IMR-90 (cell line): ENCODE data around the gene CACNA1I. TPM values are rescaled to one million over a fixed set of nuclear protein-coding genes. Genes with fewer than 3 reads are reported as not detected.

Source experiments
- ATAC-seq: fragments of 200-7000 bp; cut with Tn5 transposase; 2 replicates; pipeline ENCODE4 v1.9.1; 2020; ENCODE audit warnings: low read depth, mild to moderate bottlenecking, moderate library complexity
- BruUV-seq: library from RNA; stranded (reverse); fragments of 400-500 nt; replicated peaks from 2 replicates; lab custom pipeline; 2021; lab: Mats Ljungman, UMichigan
- CTCF ChIA-PET: fragments of 300-600 bp; formaldehyde crosslinking; extraction: SDS; loops from one replicate; lab custom pipeline; 2021; ENCODE audit warnings: antibody characterized with exemption; lab: Yijun Ruan, JAX
- POLR2A ChIA-PET: fragments of 300-600 bp; sonication (Branson Sonifier 250); formaldehyde crosslinking; loops from one replicate; lab custom pipeline; 2022; ENCODE audit warnings: antibody characterized with exemption; ENCODE audit not compliant: unreplicated experiment; lab: Charles Lee
- DNase-seq: peaks from one replicate; pipeline ENCODE4 v3.0.0; 2013
- H2AFZ ChIP-seq: replicated peaks from 2 replicates; pipeline ENCODE3; 2013; ENCODE audit warnings: low read length, mild to moderate bottlenecking; ENCODE audit not compliant: poor library complexity
- H2AK5ac ChIP-seq: 2 replicates; pipeline ENCODE4 v1.6.1; 2013; ENCODE audit warnings: low read depth, low read length, inconsistent platforms
- H2AK9ac ChIP-seq: replicated peaks from 2 replicates; pipeline ENCODE3; 2013; ENCODE audit warnings: mild to moderate bottlenecking, low read depth, low read length, moderate library complexity; ENCODE audit not compliant: poor library complexity
- H2BK120ac ChIP-seq: 2 replicates; pipeline ENCODE4 v1.6.1; 2013; ENCODE audit warnings: low read depth, low read length, inconsistent platforms
- H2BK15ac ChIP-seq: 3 replicates; pipeline ENCODE4 v1.6.1; 2013; ENCODE audit warnings: low read depth, low read length, inconsistent platforms
- H2BK20ac ChIP-seq: 2 replicates; pipeline ENCODE4 v1.6.1; 2013; ENCODE audit warnings: low read depth, mild to moderate bottlenecking, inconsistent platforms, low read length, moderate library complexity
- H2BK5ac ChIP-seq: 2 replicates; pipeline ENCODE4 v1.6.1; 2013; ENCODE audit warnings: mild to moderate bottlenecking, low read depth, low read length, inconsistent platforms; ENCODE audit not compliant: poor library complexity, severe bottlenecking
- H3K14ac ChIP-seq: replicated peaks from 2 replicates; pipeline ENCODE4 v1.6.1; 2013; ENCODE audit warnings: low read depth, low read length, inconsistent platforms
- H3K18ac ChIP-seq: 2 replicates; pipeline ENCODE4 v1.6.1; 2013; ENCODE audit warnings: low read depth, low read length, control low read depth
- H3K23ac ChIP-seq: 2 replicates; pipeline ENCODE4 v1.6.1; 2013; ENCODE audit warnings: low read depth, low read length, inconsistent platforms
- H3K27ac ChIP-seq: 2 replicates; pipeline ENCODE4 v1.5.1; 2013; ENCODE audit warnings: mild to moderate bottlenecking, control low read depth, low read length; ENCODE audit not compliant: insufficient read depth
- H3K27me3 ChIP-seq: 2 replicates; pipeline ENCODE4 v1.6.1; 2013; ENCODE audit warnings: low read length; ENCODE audit not compliant: control insufficient read depth, insufficient read depth
- H3K36me3 ChIP-seq: 2 replicates; pipeline ENCODE4 v1.6.1; 2013; ENCODE audit warnings: low read length, mixed read lengths; ENCODE audit not compliant: control insufficient read depth, insufficient read depth
- H3K4ac ChIP-seq: 2 replicates; pipeline ENCODE4 v1.6.1; 2013; ENCODE audit warnings: low read depth, low read length, inconsistent platforms
- H3K4me1 ChIP-seq: 2 replicates; pipeline ENCODE4 v1.6.1; 2013; ENCODE audit warnings: low read length, mixed read lengths; ENCODE audit not compliant: control insufficient read depth, insufficient read depth
- H3K4me2 ChIP-seq: 2 replicates; pipeline ENCODE4 v1.6.1; 2013; ENCODE audit warnings: low read depth, mild to moderate bottlenecking, control low read depth, low read length, moderate library complexity
- H3K4me3 ChIP-seq: 2 replicates; pipeline ENCODE4 v1.5.1; 2013; ENCODE audit warnings: low read depth, mild to moderate bottlenecking, control low read depth, low read length, moderate library complexity; ENCODE audit not compliant: insufficient read depth
- H3K56ac ChIP-seq: 2 replicates; pipeline ENCODE4 v1.6.1; 2013; ENCODE audit warnings: low read length, inconsistent platforms; ENCODE audit not compliant: insufficient read depth; ENCODE audit errors: extremely low read depth
- H3K79me1 ChIP-seq, 2 experiments: 2 replicates each; pipeline ENCODE4 v1.6.1; 2013; ENCODE audit warnings: low read length in 2 of 2, inconsistent platforms in 1 of 2, low read depth in 1 of 2
- H3K9ac ChIP-seq: 2 replicates; pipeline ENCODE4 v1.6.1; 2013; ENCODE audit warnings: low read depth, low read length, control low read depth
- H3K9me1 ChIP-seq: 2 replicates; pipeline ENCODE4 v1.6.1; 2013; ENCODE audit warnings: low read length, inconsistent platforms; ENCODE audit not compliant: insufficient read depth
- H3K9me3 ChIP-seq: 2 replicates; pipeline ENCODE4 v1.6.1; 2013; ENCODE audit warnings: low read length; ENCODE audit not compliant: control insufficient read depth, insufficient read depth
- H4K20me1 ChIP-seq: 2 replicates; pipeline ENCODE4 v1.6.1; 2013; ENCODE audit warnings: low read length, inconsistent platforms; ENCODE audit not compliant: insufficient read depth
- H4K5ac ChIP-seq: 2 replicates; pipeline ENCODE4 v1.6.1; 2013; ENCODE audit warnings: mild to moderate bottlenecking, low read depth, low read length, control low read depth
- H4K8ac ChIP-seq, 2 experiments: 2 replicates each; pipeline ENCODE4 v1.6.1; 2013; ENCODE audit warnings: low read depth in 2 of 2, low read length in 2 of 2, control low read depth in 1 of 2, inconsistent platforms in 1 of 2
- H4K91ac ChIP-seq: 2 replicates; pipeline ENCODE4 v1.6.1; 2013; ENCODE audit warnings: low read depth, low read length, inconsistent platforms; ENCODE audit not compliant: insufficient read depth
- BHLHE40 ChIP-seq: fragments of 150-350 bp; IDR thresholded peaks from 2 replicates; pipeline ENCODE4 v1.6.1; 2016; ENCODE audit warnings: mild to moderate bottlenecking, low read depth, low read length
- CEBPB ChIP-seq: IDR thresholded peaks from 2 replicates; pipeline ENCODE4 v1.6.1; 2012; ENCODE audit warnings: low read depth, low read length, improper control_type of control experiment
- CHD1 ChIP-seq: IDR thresholded peaks from 2 replicates; pipeline ENCODE4 v1.6.1; 2012; ENCODE audit warnings: low read depth, low read length, improper control_type of control experiment
- ELK1 ChIP-seq: fragments of 150-350 bp; IDR thresholded peaks from 2 replicates; pipeline ENCODE4 v1.6.1; 2016; ENCODE audit warnings: low read depth, mild to moderate bottlenecking, low read length, moderate library complexity, borderline replicate concordance
- FOS ChIP-seq: fragments of 150-350 bp; IDR thresholded peaks from 2 replicates; pipeline ENCODE4 v1.6.1; 2016; ENCODE audit warnings: low read depth, low read length
- MAZ ChIP-seq: IDR thresholded peaks from 2 replicates; pipeline ENCODE4 v1.6.1; 2012; ENCODE audit warnings: low read depth, mild to moderate bottlenecking, low read length, improper control_type of control experiment, moderate library complexity, borderline replicate concordance
- MXI1 ChIP-seq: IDR thresholded peaks from 2 replicates; pipeline ENCODE4 v1.6.1; 2012; ENCODE audit warnings: low read depth, mild to moderate bottlenecking, low read length, moderate library complexity, borderline replicate concordance
- NFE2L2 ChIP-seq: fragments of 150-350 bp; IDR thresholded peaks from 2 replicates; pipeline ENCODE4 v1.6.1; 2016; ENCODE audit warnings: low read depth, mild to moderate bottlenecking, low read length
- POLR2A ChIP-seq: IDR thresholded peaks from 2 replicates; pipeline ENCODE4 v1.6.1; 2012; ENCODE audit warnings: mild to moderate bottlenecking, low read depth, low read length
- RAD21 ChIP-seq: IDR thresholded peaks from 2 replicates; pipeline ENCODE4 v1.6.1; 2012; ENCODE audit warnings: low read length, improper control_type of control experiment
- RCOR1 ChIP-seq: IDR thresholded peaks from 2 replicates; pipeline ENCODE4 v1.6.1; 2012; ENCODE audit warnings: mild to moderate bottlenecking, low read length, improper control_type of control experiment; ENCODE audit not compliant: insufficient replicate concordance
- SMC3 ChIP-seq: fragments of 150-350 bp; IDR thresholded peaks from 2 replicates; pipeline ENCODE4 v1.6.1; 2016; ENCODE audit warnings: low read depth, mild to moderate bottlenecking, antibody characterized with exemption, low read length, moderate library complexity
- WGBS, 2 experiments: methylation state at CpG; one replicate each; pipeline versions ENCODE4 v1.1.5 to v1.1.7; 2013; ENCODE audit warnings: missing lambda C conversion rate in 2 of 2; ENCODE audit not compliant: insufficient read length in 1 of 2; ENCODE audit errors: extremely low coverage in 2 of 2; 5-methylcytosine and 5-hydroxymethylcytosine counted together
- dilution Hi-C: fragments of 300-500 bp; cut with HindIII; formaldehyde crosslinking; loops from one replicate; pipeline ENCODE4 v1.14.3; 2018; ENCODE audit warnings: low sequenced_read_pairs; ENCODE audit not compliant: unreplicated experiment
- in situ Hi-C: fragments of 300-500 bp; cut with MboI; formaldehyde crosslinking; loops from 3 replicates; pipeline ENCODE4 v1.14.3; 2019; ENCODE audit warnings: low sequenced_read_pairs, inconsistent platforms, mixed read lengths
- intact Hi-C: fragments of 100-400 bp; cut with micrococcal nuclease; formaldehyde crosslinking; loops from 2 replicates; pipeline ENCODE4 v1.10.0; 2022
- polyA plus RNA-seq, 3 experiments: library from polyadenylated mRNA; depleted of rRNA; stranded (reverse); fragments of >200 nt; gene quantifications; 2 replicates each; pipeline ENCODE4 v1.2.3, GENCODE V29; 2012; ENCODE audit warnings: low replicate concordance in 1 of 3
- total RNA-seq: library from RNA; depleted of rRNA; stranded (reverse); fragments of >200 nt; gene quantifications from 2 replicates; pipeline ENCODE4 v1.2.3, GENCODE V29; 2012
- TF ChIP-seq, protein P1 (sequence below): conservative IDR thresholded peaks from 2 replicates; pipeline ENCODE4 v1.5.1; 2012; ENCODE audit warnings: mild to moderate bottlenecking, low read depth, low read length, improper control_type of control experiment
- TF ChIP-seq, protein P2 (sequence below): fragments of 150-350 bp; IDR thresholded peaks from 2 replicates; pipeline ENCODE4 v1.6.1; 2017; ENCODE audit warnings: mild to moderate bottlenecking, antibody characterized with exemption, low read length, low read depth

Gene CACNA1I
- total and polyA plus RNA-seq, 2 of the 4 experiments (the other 2 are of a cell fraction), result under 0.01 to 0.02 TPM

GRCh38 chr22:39679652-39680051 is 109.1 kb downstream of the CACNA1I start:
- no peaks in the 10 kb centered on the region for H3K79me1 ChIP-seq
- dilution Hi-C loops (no loop called here), intact Hi-C loops (no loop called here), in situ Hi-C loops (no loop called here)
- no peak overlapping the region for H2BK5ac ChIP-seq
- no peak overlapping the region for H4K91ac ChIP-seq
- H3K9ac ChIP-seq, result no peak overlapping the region
- no peak overlapping the region for H3K23ac ChIP-seq
- TF ChIP-seq, protein P1, sequence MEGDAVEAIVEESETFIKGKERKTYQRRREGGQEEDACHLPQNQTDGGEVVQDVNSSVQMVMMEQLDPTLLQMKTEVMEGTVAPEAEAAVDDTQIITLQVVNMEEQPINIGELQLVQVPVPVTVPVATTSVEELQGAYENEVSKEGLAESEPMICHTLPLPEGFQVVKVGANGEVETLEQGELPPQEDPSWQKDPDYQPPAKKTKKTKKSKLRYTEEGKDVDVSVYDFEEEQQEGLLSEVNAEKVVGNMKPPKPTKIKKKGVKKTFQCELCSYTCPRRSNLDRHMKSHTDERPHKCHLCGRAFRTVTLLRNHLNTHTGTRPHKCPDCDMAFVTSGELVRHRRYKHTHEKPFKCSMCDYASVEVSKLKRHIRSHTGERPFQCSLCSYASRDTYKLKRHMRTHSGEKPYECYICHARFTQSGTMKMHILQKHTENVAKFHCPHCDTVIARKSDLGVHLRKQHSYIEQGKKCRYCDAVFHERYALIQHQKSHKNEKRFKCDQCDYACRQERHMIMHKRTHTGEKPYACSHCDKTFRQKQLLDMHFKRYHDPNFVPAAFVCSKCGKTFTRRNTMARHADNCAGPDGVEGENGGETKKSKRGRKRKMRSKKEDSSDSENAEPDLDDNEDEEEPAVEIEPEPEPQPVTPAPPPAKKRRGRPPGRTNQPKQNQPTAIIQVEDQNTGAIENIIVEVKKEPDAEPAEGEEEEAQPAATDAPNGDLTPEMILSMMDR, result no peak
- TF ChIP-seq ELK1 (no peak), NFE2L2 (no peak), CHD1 (no peak), RCOR1 (no peak), MAZ (no peak), SMC3 (no peak), CEBPB (no peak), BHLHE40 (no peak), POLR2A (no peak), MXI1 (no peak), FOS (no peak), RAD21 (no peak)
- TF ChIP-seq, protein P2, sequence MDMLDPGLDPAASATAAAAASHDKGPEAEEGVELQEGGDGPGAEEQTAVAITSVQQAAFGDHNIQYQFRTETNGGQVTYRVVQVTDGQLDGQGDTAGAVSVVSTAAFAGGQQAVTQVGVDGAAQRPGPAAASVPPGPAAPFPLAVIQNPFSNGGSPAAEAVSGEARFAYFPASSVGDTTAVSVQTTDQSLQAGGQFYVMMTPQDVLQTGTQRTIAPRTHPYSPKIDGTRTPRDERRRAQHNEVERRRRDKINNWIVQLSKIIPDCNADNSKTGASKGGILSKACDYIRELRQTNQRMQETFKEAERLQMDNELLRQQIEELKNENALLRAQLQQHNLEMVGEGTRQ, result no peak
- CTCF ChIA-PET, result no interaction called here
- H3K4me3 ChIP-seq, result no peak overlapping the region
- H3K27ac ChIP-seq, result no peak overlapping the region
- H2AK9ac ChIP-seq, result no peak overlapping the region
- DNase-seq (no peak), ATAC-seq (no peak)
- 75% methylated on average over 13 of the region's 17 CpGs; no CpG with 5 or more reads in 1 of the 2 experiments for WGBS, 2 experiments
- BruUV-seq, result no TSS peak
- POLR2A ChIA-PET, result no interaction called here
- H3K9me1 ChIP-seq, result no peaks in the 10 kb centered on the region
- H3K56ac ChIP-seq, result no peak overlapping the region
- H3K4me2 ChIP-seq, result no peak overlapping the region
- H3K36me3 ChIP-seq, result no peaks in the 10 kb centered on the region
- H4K5ac ChIP-seq, result no peak overlapping the region
- H4K8ac ChIP-seq, result no peak overlapping the region
- no peak overlapping the region for H2AK5ac ChIP-seq
- H2BK120ac ChIP-seq, result no peak overlapping the region
- peaks cover 4% of the 10 kb centered on the region for H3K4me1 ChIP-seq
- peaks cover 2% of the 10 kb centered on the region; the same call in 1 of the 2 replicates for H3K9me3 ChIP-seq
- H4K20me1 ChIP-seq, result no peaks in the 10 kb centered on the region; the same call in 1 of the 2 replicates
- no peak overlapping the region for H3K18ac ChIP-seq
- H3K14ac ChIP-seq, result no peak overlapping the region
- H2AFZ ChIP-seq, result no peak overlapping the region
- no peak overlapping the region for H2BK20ac ChIP-seq
- no peak overlapping the region for H2BK15ac ChIP-seq
- H3K4ac ChIP-seq, result no peak overlapping the region
- peaks cover 20% of the 10 kb centered on the region; the same call in 1 of the 2 replicates for H3K27me3 ChIP-seq
